ENCODE results near the gene OR6S1.
A peak's percentile ranks its signal among the peaks of the same experiment; 100 is the strongest.
"Not testable (repeated sequence)": the region's sequence is repeated elsewhere in the genome, so short reads cannot be mapped to it uniquely, and the experiment has no call there.

Gene OR6S1

GRCh38 chr14:20668969-20669368 is 27.5 kb upstream of the OR6S1 start:
- no peak for DNase-seq (ENCODE audit: low spot score)

GRCh38 chr14:20667957-20668356 is 26.5 kb upstream of the OR6S1 start:
- DNase-seq (ENCODE audit: low spot score), result no peak

- DNase-seq (ENCODE audit: low spot score), result not testable (repeated sequence)
These were observed 25.0 kb upstream of the OR6S1 start for GRCh38 chr14:20666400-20666961.

- DNase-seq (ENCODE audit: low spot score), result peak; percentile 78
These were observed 21.7 kb upstream of the OR6S1 start for GRCh38 chr14:20662968-20663732.

- no peak for DNase-seq (ENCODE audit: low spot score)
These were observed 19.7 kb upstream of the OR6S1 start for GRCh38 chr14:20661197-20661596.

GRCh38 chr14:20659813-20660395 is 18.4 kb upstream of the OR6S1 start:
- no peak for DNase-seq (ENCODE audit: low spot score)

GRCh38 chr14:20659336-20659735 is 17.8 kb upstream of the OR6S1 start:
- DNase-seq (ENCODE audit: low spot score), result no peak

GRCh38 chr14:20658246-20658645 is 16.8 kb upstream of the OR6S1 start:
- no peak for DNase-seq (ENCODE audit: low spot score)

GRCh38 chr14:20657216-20658211 is 16.0 kb upstream of the OR6S1 start:
- DNase-seq (ENCODE audit: low spot score), result peak; percentile 29

GRCh38 chr14:20656274-20656673 is 14.8 kb upstream of the OR6S1 start:
- DNase-seq (ENCODE audit: low spot score), result no peak

GRCh38 chr14:20655851-20656250 is 14.4 kb upstream of the OR6S1 start:
- no peak for DNase-seq (ENCODE audit: low spot score)

- DNase-seq (ENCODE audit: low spot score), result no peak
These were observed 11.8 kb upstream of the OR6S1 start for GRCh38 chr14:20652996-20653975.

- DNase-seq (ENCODE audit: low spot score), result no peak
These were observed 4.0 kb upstream of the OR6S1 start for GRCh38 chr14:20645481-20645880.

- DNase-seq (ENCODE audit: low spot score), result no peak
These were observed 3.0 kb upstream of the OR6S1 start for GRCh38 chr14:20644520-20644919.

- DNase-seq (ENCODE audit: low spot score), result not testable (repeated sequence)
These were observed 1.3 kb upstream of the OR6S1 start for GRCh38 chr14:20642755-20643154.

- DNase-seq (ENCODE audit: low spot score), result no peak
These were observed 691 bp upstream of the OR6S1 start for GRCh38 chr14:20642182-20642581.

GRCh38 chr14:20632831-20633691 is 8.4 kb downstream of the OR6S1 start:
- DNase-seq (ENCODE audit: low spot score), result peak; percentile 59

GRCh38 chr14:20632448-20632830 is 9.1 kb downstream of the OR6S1 start:
- no peak for DNase-seq (ENCODE audit: low spot score)

GRCh38 chr14:20631880-20632389 is 9.6 kb downstream of the OR6S1 start:
- no peak for DNase-seq (ENCODE audit: low spot score)
